GM21367 (cell line): ENCODE results near the gene SPATA20.
A peak's percentile ranks its signal among the peaks of the same experiment; 100 is the strongest.

Experiments
- ATAC-seq: cut with Tn5 transposase; IDR thresholded peaks from one replicate; pipeline ENCODE4 v1.9.1; 2021; ENCODE audit not compliant: unreplicated experiment

The SPATA20 gene

DNA sequence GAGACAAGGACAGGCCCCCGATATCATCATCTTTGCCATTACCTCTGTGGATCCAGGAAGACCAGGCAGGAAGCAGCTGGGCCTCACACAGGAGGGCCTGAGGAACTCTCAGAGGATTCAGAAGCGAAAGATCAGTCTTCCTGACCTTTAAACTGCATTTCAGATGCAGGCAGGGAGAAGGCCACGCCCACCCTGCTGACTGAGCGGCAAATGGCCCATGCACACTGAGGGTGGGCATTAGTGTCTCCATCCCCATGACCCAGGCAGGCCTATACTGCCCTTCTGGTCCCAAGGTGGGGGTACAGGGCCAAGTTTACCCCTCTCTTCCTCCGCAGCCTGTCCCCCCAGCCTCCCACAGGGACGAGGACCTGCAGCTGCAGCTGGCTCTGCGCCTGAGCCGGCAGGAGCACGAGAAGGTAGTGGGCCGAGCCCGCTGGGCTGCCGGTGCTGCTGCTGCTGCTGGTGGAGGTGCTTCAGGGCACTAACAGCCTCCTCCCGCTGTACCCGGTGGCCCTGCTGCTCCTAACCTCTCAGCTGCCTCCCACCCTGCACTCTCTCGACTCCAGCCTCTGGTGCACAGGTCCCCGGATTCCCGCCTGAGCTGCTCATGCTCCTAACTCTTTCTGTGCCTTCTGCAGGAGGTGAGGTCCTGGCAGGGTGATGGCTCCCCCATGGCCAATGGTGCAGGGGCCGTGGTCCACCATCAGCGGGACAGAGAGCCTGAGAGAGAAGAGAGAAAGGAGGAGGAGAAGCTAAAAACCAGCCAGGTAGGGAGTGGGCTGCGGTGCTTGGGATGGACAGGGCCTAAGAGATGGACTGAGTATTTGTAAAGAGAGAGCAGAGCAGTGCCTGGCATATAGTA is 8.2 kb upstream of the SPATA20 start:
- ATAC-seq: no peak

DNA sequence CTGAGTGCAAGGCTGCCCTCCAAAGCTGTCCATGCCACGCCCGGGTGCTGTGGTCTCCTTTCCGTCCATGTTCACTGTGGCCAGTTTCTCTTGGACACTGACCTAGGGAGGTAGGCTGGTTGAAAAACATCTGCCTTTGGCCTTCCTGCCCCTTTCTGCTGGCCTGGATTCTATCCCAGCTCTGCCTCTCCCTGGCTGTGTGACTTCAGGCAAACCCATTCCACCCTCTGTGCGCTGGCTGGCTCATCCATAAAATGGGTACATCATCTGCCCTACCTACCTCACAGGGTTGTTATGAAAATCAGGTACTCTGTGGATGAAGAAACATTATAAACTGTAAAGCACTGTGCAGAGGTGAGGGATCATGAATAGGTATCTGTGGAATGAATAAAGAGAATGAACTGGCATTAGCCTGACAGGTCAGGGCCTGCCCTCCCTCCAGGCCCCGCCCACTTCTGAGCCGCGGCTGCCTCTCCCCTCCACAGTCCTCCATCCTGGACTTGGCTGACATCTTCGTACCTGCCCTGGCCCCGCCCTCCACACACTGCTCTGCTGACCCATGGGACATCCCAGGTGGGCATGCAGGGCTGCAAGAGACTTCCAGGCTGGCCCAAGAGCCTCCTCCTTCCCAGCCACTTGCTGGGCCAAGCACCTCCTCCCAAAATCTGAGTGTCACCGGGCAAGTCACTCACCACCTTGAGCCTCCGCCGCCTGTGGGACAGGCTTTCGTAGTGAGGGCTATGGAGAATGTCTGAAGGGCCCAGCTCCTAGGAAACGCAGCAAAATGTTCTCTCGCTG is 7.0 kb upstream of the SPATA20 start:
- no peak for ATAC-seq

DNA sequence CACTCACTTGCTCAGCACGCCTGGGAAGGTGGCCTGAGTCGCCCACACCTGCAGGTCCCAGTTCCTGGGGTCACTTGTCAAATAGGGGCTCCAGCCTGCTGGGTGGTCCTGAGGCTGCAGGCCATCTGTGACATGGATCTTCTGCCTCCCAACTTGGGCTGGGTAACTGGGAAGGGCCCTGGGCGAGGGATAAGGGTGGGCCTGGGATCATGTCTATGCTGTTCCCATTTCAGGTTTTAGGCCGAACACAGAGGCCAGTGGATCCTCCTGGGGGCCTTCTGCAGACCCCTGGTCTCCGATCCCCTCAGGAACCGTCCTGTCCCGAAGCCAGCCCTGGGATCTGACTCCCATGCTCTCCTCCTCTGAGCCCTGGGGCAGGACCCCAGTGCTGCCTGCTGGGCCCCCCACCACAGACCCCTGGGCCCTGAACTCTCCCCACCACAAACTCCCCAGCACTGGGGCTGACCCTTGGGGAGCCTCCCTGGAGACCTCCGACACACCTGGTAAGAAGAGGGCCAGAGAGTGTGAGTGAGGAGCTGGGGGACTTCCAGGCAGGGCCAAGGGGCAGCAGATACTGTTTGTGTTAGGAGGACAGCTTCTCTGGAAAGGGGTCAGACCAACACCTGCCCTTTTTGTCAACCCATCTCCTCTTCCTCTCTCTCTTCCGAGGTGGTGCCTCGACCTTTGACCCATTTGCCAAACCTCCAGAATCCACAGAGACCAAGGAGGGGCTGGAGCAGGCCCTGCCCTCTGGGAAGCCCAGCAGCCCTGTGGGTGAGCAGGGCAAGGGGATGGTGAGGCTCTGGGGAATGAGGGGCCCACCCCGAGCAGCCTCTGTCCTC is 6.2 kb upstream of the SPATA20 start:
- no peak for ATAC-seq

DNA sequence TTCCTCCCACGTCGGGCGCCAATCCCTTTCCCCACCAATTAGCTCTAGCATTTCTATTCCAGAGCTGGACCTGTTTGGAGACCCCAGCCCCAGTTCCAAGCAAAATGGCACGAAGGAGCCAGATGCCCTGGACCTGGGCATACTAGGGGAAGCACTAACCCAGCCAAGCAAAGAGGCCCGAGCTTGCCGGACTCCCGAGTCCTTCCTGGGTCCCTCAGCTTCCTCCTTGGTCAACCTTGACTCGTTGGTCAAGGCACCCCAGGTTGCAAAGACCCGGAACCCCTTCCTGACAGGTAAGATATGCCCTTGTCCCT is 5.6 kb upstream of the SPATA20 start:
- no peak for ATAC-seq

DNA sequence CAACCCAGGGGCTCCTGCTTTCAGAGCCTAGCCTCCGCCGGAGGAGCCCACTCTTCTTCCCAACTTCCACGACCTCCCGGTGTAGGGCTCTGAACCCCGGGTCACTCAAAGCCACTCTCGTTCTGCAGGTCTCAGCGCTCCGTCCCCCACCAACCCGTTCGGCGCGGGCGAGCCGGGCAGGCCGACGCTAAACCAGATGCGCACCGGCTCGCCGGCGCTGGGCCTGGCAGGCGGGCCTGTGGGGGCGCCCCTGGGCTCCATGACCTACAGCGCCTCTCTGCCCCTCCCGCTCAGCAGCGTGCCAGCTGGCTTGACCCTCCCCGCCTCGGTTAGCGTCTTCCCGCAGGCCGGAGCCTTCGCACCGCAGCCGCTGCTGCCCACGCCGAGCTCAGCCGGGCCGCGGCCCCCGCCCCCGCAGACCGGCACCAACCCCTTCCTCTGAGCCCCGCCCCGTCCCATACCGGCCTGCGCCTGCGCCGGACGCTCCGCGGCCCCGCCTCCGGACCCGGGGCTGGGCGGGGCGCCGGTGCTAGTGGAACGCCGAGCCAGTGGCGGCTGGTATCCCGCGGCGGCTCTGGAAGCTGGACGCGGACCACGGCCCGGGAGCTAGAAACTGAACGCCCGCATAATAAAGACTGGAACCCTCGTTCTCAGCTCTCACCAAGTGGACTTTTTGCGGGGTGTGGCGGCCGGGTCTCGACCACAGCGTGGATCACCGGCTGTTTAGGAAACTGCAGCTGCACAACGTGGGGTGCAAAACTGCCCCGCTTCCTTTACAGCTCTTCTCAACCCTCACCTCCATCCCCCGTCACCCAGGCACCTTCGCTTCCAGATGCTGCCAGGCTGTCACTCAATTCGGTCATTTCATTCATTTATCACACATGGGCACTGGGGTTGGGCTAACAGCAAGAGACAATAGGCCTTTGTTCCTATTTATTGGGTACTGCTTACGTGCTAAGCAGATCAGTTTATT is 5.0 kb upstream of the SPATA20 start:
- ATAC-seq: peak; percentile 56

DNA sequence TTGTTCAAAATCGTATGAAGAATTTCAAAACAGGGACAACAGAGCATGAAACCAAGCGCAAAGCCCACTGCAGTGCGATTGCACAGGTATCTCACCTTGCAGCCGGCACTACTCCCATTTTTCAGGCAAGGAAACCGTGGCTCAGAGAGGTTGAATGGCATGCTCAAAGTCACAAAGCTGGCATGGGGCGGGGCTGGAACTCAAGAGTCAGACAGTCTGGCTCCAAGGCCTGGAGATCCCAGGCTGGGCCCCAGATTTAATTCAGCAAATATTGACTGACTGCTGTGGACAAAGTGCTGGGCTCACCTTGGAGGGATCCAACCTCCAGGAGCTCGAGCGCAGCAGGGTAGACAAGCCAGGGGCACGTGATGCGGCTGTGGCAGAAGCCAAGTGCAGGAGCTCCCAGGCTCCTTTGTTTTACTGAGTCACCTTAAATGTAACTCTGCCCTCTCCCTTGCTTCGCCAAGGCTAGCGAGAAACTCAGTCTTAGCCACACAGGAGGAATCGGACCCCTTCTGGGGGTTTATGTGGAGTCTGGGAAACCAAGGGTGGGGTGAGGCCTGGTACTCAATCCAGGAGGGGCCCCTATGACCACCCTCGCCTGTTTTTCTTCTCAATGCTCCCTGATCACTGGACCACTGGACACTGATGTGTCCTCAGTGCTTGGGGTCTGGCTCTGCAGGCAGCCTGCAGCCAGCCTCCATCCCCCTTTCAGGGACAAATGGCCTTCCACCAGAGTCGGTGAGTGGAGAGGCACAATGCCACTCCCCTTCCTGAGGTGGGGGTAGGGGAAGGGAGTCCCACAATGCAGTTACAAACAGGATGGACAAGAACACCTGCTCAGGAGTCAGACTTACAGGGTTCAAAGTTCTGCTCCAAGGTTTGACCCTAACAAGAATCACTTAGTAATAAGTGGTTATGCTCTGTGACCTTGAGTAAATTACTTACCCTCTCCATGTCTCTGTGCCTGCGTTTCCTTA is 3.9 kb upstream of the SPATA20 start:
- ATAC-seq: no peak

DNA sequence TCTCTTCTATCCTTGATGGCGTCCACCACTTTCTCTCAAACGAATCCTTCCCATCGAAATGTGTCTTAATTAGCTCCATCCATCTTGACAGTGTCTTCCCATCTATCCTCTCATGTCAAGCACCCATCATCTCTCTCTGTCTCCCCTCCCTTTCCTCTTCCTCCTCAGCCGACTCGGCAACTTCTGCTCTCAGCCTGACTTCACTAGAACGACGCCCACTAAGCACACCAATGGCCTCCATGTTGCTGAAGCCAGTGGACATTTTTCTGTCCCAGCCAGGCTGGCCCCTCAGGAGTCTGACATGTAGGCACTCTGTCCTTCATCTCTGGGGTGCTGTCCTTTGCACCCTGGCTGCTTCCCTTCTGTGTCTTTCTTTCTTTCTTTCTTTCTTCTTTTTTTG is 2.5 kb upstream of the SPATA20 start:
- ATAC-seq: no peak

DNA sequence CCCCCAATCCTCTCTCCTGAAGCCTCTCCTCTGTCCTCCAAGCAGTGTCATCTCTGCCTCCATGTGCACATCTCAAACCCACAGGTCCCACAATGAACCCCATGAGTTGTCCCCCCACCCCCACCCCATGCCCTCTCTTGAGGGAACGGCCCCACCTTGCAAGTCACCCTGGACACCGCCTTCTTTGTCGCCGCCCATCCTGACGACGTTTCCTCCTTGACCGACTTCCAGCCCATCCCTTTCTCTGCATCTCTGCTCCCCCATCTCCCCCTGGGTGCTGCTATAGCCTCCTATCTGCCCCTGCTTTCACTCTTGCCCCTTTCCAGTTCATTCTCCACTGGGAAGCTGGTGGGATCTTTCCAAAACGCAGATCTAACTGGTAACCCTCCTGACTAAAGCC is 1.7 kb upstream of the SPATA20 start:
- no peak for ATAC-seq

DNA sequence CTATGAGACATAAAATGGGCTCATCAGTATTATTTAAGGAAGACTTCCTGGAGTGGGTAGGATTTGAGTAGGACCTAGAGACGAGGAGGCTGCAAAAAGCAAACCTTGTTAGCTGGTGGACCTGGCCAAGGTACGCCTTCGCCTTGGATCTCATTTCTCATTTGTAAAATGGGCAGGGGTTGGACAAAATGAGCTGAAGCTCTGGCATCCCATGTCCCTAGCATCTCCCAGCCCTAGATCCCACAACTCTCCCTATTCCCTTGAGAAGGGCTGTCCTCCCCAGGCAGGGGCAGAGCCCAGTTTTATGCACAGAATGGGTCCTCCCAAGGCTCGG is 306 bp upstream of the SPATA20 start:
- ATAC-seq: no peak

DNA sequence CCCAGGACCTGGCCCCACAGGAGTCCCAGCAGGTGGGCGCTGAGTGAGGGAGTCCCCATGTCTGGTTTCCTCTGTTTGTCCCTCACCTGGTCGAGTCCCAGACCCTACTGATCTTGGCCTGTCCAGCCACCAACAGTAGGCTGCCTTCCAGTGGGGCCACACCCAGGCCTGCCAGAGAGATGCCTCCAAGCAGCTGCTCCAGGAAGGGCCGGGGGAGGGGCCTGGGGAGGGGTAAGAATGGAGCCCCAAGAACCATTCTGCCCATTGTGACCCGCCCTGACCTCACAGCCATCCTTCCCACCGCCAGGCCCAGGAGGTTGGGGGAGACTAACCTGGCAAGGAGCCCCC is 736 bp downstream of the SPATA20 start:
- no peak for ATAC-seq

DNA sequence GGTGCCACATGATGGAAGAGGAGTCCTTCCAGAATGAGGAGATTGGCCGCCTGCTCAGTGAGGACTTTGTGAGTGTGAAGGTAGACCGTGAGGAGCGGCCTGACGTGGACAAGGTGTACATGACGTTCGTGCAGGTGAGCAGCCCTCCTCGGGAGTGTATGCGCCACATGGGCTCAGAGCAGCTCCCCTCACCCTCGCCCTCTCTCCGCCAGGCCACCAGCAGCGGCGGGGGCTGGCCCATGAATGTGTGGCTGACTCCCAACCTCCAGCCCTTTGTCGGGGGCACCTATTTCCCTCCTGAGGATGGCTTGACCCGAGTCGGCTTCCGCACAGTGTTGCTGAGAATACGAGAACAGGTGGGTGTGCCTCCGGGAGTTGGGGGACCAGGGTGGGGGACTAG is 1.9 kb downstream of the SPATA20 start:
- no peak for ATAC-seq

DNA sequence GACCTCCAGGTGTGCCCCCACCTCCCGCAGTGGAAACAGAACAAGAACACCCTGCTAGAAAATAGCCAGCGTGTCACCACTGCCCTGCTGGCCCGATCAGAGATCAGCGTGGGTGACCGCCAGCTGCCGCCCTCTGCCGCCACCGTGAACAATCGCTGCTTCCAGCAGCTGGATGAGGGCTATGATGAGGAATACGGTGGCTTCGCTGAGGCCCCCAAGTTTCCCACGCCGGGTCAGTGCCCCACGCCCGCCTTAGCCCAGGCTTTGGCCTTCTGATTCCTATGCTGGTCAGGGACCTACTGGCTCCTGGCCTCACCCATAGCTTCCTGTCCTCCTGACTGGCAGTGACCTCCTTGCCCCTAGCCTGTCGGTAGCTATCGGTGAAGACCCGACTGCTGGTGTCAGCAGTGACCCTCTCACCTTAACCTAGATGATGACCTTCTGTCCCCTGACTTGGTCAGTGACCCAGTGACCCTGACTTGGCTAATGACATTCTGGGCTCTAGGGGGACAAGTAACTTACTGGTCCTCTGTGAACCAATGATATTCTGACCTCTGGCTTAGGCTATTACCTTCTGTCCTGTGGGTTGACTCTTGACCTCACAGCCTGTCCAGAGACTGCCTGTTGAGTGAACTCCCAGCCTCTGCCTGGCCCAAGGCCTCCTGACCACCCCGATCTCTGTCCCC is 2.4 kb downstream of the SPATA20 start:
- no peak for ATAC-seq

DNA sequence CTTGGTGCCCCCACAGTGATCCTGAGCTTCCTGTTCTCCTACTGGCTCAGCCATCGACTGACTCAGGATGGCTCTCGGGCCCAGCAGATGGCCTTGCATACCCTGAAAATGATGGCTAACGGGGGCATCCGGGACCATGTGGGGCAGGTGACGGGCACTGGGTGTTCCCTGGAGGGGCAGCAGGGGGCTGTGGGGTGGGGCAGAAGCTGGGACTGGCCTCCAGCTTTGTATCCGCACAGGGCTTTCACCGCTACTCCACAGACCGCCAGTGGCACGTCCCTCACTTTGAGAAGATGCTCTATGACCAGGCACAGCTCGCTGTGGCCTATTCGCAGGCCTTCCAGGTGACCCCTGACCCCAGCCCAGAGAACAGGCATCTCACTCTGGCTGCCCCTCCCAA is 3.0 kb downstream of the SPATA20 start:
- ATAC-seq: no peak

DNA sequence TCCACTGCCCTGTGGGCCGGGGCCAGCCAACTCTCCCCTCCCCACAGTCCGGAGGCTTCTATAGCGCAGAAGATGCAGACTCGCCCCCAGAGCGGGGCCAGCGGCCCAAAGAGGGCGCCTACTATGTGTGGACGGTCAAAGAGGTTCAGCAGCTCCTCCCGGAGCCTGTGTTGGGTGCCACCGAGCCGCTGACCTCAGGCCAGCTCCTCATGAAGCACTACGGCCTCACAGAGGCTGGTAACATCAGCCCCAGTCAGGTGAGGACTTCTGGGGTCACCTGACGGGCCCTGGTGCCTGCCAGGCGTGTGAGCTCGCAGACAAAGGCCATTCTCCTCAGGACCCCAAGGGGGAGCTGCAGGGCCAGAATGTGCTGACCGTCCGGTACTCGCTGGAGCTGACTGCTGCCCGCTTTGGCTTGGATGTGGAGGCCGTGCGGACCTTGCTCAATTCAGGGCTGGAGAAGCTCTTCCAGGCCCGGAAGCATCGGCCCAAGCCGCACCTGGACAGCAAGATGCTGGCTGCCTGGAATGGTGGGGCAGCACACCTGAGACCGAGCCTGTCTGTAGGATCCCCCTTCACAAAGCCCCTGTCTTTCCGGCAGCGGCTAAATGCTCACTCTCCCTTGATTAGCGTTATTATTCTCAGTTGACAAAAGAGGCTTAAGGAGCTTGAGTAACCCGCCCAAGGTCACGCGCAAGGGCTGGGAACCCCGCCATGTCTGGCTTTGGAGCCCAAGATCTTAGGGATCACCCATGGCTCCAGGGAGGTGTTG is 3.9 kb downstream of the SPATA20 start:
- no peak for ATAC-seq

DNA sequence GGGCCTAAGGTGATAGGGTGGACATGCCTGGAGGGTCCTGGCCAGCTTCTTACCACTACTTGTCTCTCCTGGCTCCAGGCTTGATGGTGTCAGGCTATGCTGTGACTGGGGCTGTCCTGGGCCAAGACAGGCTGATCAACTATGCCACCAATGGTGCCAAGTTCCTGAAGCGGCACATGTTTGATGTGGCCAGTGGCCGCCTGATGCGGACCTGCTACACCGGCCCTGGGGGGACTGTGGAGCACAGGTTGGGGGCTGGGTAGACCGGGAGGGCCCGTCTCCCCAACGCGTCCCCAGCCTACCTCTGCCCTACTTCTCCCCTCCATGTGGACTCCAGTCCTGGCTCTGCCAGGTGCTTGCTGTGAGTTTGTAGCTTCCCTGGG is 4.5 kb downstream of the SPATA20 start:
- ATAC-seq: no peak

DNA sequence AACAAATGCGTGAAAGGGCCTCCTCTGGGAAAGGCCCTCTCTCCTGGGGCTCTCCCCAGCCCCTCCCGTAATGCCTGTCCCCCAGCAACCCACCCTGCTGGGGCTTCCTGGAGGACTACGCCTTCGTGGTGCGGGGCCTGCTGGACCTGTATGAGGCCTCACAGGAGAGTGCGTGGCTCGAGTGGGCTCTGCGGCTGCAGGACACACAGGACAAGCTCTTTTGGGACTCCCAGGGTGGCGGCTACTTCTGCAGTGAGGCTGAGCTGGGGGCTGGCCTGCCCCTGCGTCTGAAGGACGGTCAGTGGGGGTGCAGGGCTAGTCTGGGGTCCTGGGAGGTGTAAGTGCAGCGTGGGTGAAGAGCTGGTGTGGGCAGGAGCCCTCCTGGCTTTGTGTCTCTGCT is 4.9 kb downstream of the SPATA20 start:
- ATAC-seq: no peak

DNA sequence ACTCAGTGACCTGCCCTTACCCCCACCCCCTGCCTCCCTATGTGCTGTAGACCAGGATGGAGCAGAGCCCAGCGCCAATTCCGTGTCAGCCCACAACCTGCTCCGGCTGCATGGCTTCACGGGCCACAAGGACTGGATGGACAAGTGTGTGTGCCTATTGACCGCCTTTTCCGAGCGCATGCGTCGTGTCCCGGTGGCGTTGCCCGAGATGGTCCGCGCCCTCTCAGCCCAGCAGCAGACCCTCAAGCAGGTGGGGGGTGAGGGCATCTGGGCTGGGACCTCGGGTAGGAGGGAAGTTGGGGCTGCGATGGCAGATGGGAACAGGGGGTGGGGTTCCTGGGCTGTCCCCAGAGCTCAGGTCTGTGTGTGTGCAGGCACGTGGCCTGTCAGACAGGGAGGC is 7.2 kb downstream of the SPATA20 start:
- ATAC-seq: no peak

DNA sequence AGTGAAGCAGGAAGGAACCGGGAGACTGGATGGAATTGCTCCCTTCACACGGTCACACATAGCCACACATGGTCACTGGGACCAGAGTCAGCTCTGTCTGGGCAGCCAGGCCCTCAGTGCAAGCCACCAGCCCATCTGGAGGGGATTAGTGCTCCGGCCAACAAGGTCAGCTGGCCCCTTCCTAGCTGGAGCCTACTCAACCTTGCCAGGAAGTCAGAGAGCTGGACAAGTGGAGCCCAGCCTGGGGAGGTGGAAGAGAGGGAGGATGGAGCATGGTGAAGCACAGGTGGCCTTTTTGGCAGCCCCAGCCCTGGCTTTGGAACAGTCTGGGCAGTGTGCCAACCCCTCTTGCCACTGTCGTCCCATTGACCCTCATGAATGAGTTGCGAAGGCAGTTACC is 9.8 kb downstream of the SPATA20 start:
- no peak for ATAC-seq
